SK-N-SH treated with all-trans-retinoic acid at 6 μM for 48 hours (cell line): ENCODE measurements around the gene C10orf143.

Experiments
- ATAC-seq: fragments of 200-7000 bp; cut with Tn5 transposase; 3 replicates; pipeline ENCODE4 v1.9.1; 2020; ENCODE audit warnings: mild to moderate bottlenecking, moderate library complexity
- BACH2 ChIP-seq: fragments of 250-450 bp; sonication (Bioruptor Pico); IDR thresholded peaks from 2 replicates; pipeline ENCODE4 v1.9.0; 2021; ENCODE audit warnings: mild to moderate bottlenecking, borderline replicate concordance
- CSDC2 ChIP-seq: fragments of 250-450 bp; sonication (Bioruptor Pico); IDR thresholded peaks from 2 replicates; pipeline ENCODE4 v1.5.0; 2020; ENCODE audit warnings: mild to moderate bottlenecking, moderate library complexity
- ESRRG ChIP-seq: fragments of 250-450 bp; sonication (Bioruptor Pico); IDR thresholded peaks from 2 replicates; pipeline ENCODE4 v1.6.1; 2021; ENCODE audit warnings: mild to moderate bottlenecking
- GLIS3 ChIP-seq: fragments of 250-450 bp; sonication (Bioruptor Pico); IDR thresholded peaks from 2 replicates; pipeline ENCODE4 v1.5.0; 2020; ENCODE audit warnings: mild to moderate bottlenecking, moderate library complexity
- ISL1 ChIP-seq: fragments of 250-450 bp; sonication (Bioruptor Pico); IDR thresholded peaks from 2 replicates; pipeline ENCODE4 v2.1.2; 2022; ENCODE audit warnings: mild to moderate bottlenecking, moderate library complexity
- OSR1 ChIP-seq: fragments of 250-450 bp; sonication (Bioruptor Pico); IDR thresholded peaks from 2 replicates; pipeline ENCODE4 v1.8.0; 2022; ENCODE audit warnings: moderate library complexity, mild to moderate bottlenecking, inconsistent platforms
- PPARA ChIP-seq: fragments of 250-450 bp; sonication (Bioruptor Pico); IDR thresholded peaks from 2 replicates; pipeline ENCODE4 v1.5.0; 2020; ENCODE audit warnings: mild to moderate bottlenecking, borderline replicate concordance
- RARB ChIP-seq: fragments of 250-450 bp; sonication (Bioruptor Pico); IDR thresholded peaks from 2 replicates; pipeline ENCODE4 v1.8.0; 2021; ENCODE audit warnings: mild to moderate bottlenecking, moderate library complexity
- SNAI2 ChIP-seq: fragments of 250-450 bp; sonication (Bioruptor Pico); IDR thresholded peaks from 2 replicates; pipeline ENCODE4 v1.5.0; 2020; ENCODE audit warnings: mild to moderate bottlenecking, moderate library complexity
- TCF4 ChIP-seq: fragments of 250-450 bp; sonication (Bioruptor Pico); IDR thresholded peaks from 2 replicates; pipeline ENCODE4 v1.8.0; 2021; ENCODE audit warnings: mild to moderate bottlenecking, moderate library complexity, borderline replicate concordance
- TOX ChIP-seq: fragments of 250-450 bp; sonication (Bioruptor Pico); IDR thresholded peaks from 2 replicates; pipeline ENCODE4 v1.8.0; 2021; ENCODE audit warnings: mild to moderate bottlenecking, moderate library complexity, borderline replicate concordance
- ZFP30 ChIP-seq: fragments of 450-650 bp; formaldehyde crosslinking; IDR thresholded peaks from 2 replicates; pipeline ENCODE4 v1.5.0; 2022; ENCODE audit warnings: mild to moderate bottlenecking, moderate library complexity
- ZNF565 ChIP-seq: fragments of 450-650 bp; formaldehyde crosslinking; conservative IDR thresholded peaks from 2 replicates; pipeline ENCODE4 v1.5.0; 2020; ENCODE audit warnings: low read depth, mild to moderate bottlenecking, moderate library complexity
- ZNF70 ChIP-seq: fragments of 450-650 bp; formaldehyde crosslinking; IDR thresholded peaks from 2 replicates; pipeline ENCODE4 v1.5.0; 2020; ENCODE audit warnings: mild to moderate bottlenecking, moderate library complexity
- ZNF8 ChIP-seq: fragments of 450-650 bp; formaldehyde crosslinking; IDR thresholded peaks from 2 replicates; pipeline ENCODE4 v1.5.0; 2020; ENCODE audit warnings: mild to moderate bottlenecking, moderate library complexity
- TF ChIP-seq, protein P1 (sequence below): fragments of 250-450 bp; sonication (Bioruptor Pico); IDR thresholded peaks from 2 replicates; pipeline ENCODE4 v1.8.0; 2021; ENCODE audit warnings: low read depth, mild to moderate bottlenecking, moderate library complexity, borderline replicate concordance
- TF ChIP-seq, protein P2 (sequence below): fragments of 250-450 bp; sonication (Bioruptor Pico); IDR thresholded peaks from 2 replicates; pipeline ENCODE4 v1.5.0; 2020; ENCODE audit warnings: mild to moderate bottlenecking, moderate library complexity
- TF ChIP-seq, protein P3 (sequence below): fragments of 250-450 bp; sonication (Bioruptor Pico); IDR thresholded peaks from 2 replicates; pipeline ENCODE4 v1.5.1; 2021; ENCODE audit warnings: mild to moderate bottlenecking, moderate library complexity
- TF ChIP-seq, protein P4 (sequence below): fragments of 250-450 bp; sonication (Bioruptor Pico); IDR thresholded peaks from 2 replicates; pipeline ENCODE4 v1.5.1; 2020; ENCODE audit warnings: low read depth, mild to moderate bottlenecking, moderate library complexity

C10orf143 gene

DNA sequence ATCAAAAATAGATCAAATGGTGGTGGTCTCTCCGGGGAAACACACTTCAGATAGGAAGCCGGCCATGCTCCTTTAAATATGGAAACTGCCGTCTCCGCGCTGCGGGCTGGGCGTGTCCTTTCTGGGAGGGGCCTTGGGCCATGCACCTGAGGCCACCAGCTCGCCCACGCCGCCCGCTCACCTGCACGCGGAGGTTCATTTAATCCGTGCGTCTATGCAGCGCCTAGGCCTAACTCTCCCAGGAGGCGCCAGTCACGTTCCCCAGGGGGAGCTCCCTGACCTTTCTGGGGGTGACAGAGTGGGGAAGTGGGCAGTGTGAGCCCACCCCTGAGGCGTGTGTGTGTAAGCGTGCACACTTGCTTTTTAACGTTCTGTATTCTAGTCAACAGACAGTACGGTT, 64.0 kb downstream of the C10orf143 start:
- ATAC-seq, result no peak
- TF ChIP-seq TOX (CRISPR knock-in tag) (no peak), SNAI2 (no peak), OSR1 (no peak), ZNF8 (CRISPR knock-in tag) (no peak), TCF4 (CRISPR knock-in tag) (no peak), ISL1 (CRISPR knock-in tag) (no peak), CSDC2 (CRISPR knock-in tag) (no peak), PPARA (CRISPR knock-in tag) (no peak), RARB (CRISPR knock-in tag) (no peak), ZNF70 (CRISPR knock-in tag) (no peak), GLIS3 (CRISPR knock-in tag) (no peak), ZFP30 (CRISPR knock-in tag) (no peak)
- TF ChIP-seq, protein P1, sequence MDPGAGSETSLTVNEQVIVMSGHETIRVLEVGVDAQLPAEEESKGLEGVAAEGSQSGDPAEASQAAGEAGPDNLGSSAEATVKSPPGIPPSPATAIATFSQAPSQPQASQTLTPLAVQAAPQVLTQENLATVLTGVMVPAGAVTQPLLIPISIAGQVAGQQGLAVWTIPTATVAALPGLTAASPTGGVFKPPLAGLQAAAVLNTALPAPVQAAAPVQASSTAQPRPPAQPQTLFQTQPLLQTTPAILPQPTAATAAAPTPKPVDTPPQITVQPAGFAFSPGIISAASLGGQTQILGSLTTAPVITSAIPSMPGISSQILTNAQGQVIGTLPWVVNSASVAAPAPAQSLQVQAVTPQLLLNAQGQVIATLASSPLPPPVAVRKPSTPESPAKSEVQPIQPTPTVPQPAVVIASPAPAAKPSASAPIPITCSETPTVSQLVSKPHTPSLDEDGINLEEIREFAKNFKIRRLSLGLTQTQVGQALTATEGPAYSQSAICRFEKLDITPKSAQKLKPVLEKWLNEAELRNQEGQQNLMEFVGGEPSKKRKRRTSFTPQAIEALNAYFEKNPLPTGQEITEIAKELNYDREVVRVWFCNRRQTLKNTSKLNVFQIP (CRISPR knock-in tag), result no peak
- TF ChIP-seq, protein P2, sequence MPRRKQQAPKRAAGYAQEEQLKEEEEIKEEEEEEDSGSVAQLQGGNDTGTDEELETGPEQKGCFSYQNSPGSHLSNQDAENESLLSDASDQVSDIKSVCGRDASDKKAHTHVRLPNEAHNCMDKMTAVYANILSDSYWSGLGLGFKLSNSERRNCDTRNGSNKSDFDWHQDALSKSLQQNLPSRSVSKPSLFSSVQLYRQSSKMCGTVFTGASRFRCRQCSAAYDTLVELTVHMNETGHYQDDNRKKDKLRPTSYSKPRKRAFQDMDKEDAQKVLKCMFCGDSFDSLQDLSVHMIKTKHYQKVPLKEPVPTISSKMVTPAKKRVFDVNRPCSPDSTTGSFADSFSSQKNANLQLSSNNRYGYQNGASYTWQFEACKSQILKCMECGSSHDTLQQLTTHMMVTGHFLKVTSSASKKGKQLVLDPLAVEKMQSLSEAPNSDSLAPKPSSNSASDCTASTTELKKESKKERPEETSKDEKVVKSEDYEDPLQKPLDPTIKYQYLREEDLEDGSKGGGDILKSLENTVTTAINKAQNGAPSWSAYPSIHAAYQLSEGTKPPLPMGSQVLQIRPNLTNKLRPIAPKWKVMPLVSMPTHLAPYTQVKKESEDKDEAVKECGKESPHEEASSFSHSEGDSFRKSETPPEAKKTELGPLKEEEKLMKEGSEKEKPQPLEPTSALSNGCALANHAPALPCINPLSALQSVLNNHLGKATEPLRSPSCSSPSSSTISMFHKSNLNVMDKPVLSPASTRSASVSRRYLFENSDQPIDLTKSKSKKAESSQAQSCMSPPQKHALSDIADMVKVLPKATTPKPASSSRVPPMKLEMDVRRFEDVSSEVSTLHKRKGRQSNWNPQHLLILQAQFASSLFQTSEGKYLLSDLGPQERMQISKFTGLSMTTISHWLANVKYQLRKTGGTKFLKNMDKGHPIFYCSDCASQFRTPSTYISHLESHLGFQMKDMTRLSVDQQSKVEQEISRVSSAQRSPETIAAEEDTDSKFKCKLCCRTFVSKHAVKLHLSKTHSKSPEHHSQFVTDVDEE (CRISPR knock-in tag), result no peak
- TF ChIP-seq, protein P3, sequence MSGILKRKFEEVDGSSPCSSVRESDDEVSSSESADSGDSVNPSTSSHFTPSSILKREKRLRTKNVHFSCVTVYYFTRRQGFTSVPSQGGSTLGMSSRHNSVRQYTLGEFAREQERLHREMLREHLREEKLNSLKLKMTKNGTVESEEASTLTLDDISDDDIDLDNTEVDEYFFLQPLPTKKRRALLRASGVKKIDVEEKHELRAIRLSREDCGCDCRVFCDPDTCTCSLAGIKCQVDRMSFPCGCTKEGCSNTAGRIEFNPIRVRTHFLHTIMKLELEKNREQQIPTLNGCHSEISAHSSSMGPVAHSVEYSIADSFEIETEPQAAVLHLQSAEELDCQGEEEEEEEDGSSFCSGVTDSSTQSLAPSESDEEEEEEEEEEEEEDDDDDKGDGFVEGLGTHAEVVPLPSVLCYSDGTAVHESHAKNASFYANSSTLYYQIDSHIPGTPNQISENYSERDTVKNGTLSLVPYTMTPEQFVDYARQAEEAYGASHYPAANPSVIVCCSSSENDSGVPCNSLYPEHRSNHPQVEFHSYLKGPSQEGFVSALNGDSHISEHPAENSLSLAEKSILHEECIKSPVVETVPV (CRISPR knock-in tag), result no peak
- TF ChIP-seq, protein P4, sequence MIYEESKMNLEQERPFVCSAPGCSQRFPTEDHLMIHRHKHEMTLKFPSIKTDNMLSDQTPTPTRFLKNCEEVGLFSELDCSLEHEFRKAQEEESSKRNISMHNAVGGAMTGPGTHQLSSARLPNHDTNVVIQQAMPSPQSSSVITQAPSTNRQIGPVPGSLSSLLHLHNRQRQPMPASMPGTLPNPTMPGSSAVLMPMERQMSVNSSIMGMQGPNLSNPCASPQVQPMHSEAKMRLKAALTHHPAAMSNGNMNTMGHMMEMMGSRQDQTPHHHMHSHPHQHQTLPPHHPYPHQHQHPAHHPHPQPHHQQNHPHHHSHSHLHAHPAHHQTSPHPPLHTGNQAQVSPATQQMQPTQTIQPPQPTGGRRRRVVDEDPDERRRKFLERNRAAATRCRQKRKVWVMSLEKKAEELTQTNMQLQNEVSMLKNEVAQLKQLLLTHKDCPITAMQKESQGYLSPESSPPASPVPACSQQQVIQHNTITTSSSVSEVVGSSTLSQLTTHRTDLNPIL (CRISPR knock-in tag), result no peak

DNA sequence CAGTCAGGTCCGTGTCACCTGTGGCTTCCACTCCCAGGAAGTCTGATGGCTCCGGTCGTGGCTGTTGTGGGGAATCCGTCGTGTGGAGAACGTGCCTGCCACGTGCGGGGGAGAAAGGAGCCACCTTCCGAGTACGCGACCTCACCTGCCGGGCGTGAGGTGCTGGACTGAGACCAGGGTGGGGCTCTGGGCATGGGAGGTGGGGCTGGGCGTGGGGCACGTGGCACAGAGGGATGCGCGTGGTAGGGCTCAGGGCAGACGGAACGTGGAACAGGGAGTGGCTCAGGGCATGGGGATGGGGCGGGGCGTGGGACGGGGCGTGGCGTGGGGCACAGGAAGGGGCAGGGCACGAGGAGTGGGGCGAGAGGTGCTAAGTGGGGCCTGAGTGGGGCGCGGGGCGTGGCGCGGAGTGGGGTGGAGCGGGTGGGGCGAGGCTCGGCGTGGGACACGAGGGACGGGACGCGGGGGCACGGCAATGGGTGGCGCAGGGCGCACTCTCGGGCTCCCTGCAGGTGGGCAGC, 64.8 kb downstream of the C10orf143 start:
- TF ChIP-seq, protein P2 (CRISPR knock-in tag), result no peak
- TF ChIP-seq ZNF565 (CRISPR knock-in tag) (no peak), GLIS3 (CRISPR knock-in tag) (no peak), OSR1 (no peak), TOX (CRISPR knock-in tag) (no peak), ZFP30 (CRISPR knock-in tag) (no peak), ZNF70 (CRISPR knock-in tag) (no peak), ESRRG (CRISPR knock-in tag) (no peak), SNAI2 (no peak), CSDC2 (CRISPR knock-in tag) (no peak), BACH2 (CRISPR knock-in tag) (no peak)
- TF ChIP-seq, protein P4 (CRISPR knock-in tag), result no peak

More for the DNA sequence above, 64.8 kb downstream of the C10orf143 start:
- ATAC-seq, result no peak
